Body of pancreas (tissue), 4 donors: ENCODE results near the gene SLC46A1. TPM values are rescaled to one million over a fixed set of nuclear protein-coding genes. Genes with fewer than 3 reads are reported as not detected.

Source experiments
- ATAC-seq: fragments of 150-250 bp; one replicate; pipeline ENCODE4 v1.9.1; 2016
- DNase-seq, 4 donors: peaks; one replicate each; pipeline ENCODE4 v3.0.0-alpha.2; 2019
- H3K27ac ChIP-seq, 4 donors: fragments of 200-600 bp; sonication (generic); 1 replicate in 3 of 4; 2 replicates in 1 of 4; pipeline versions ENCODE4 v1.5.1 to v1.6.1; 2016 to 2019; ENCODE audit warnings: mild to moderate bottlenecking in 1 of 4, mixed read lengths in 1 of 4, moderate library complexity in 1 of 4
- H3K27me3 ChIP-seq, 2 donors: fragments of 200-600 bp; sonication (generic); one replicate each; pipeline ENCODE4 v1.6.0; 2016; ENCODE audit warnings: mild to moderate bottlenecking in 1 of 2
- H3K36me3 ChIP-seq, 2 donors: fragments of 200-600 bp; sonication (generic); replicated peaks in 1 of 2; 2 replicates each; pipeline ENCODE4 v1.5.1; 2016; ENCODE audit warnings: low read depth in 2 of 2; ENCODE audit not compliant: insufficient read depth in 1 of 2
- H3K4me1 ChIP-seq: fragments of 200-600 bp; sonication (generic); one replicate; pipeline ENCODE4 v1.6.0; 2016
- H3K4me3 ChIP-seq, 2 donors: fragments of 200-600 bp; sonication (generic); 1 replicate in 1 of 2; 2 replicates in 1 of 2; pipeline ENCODE4 v1.5.1; 2016 to 2019
- H3K9me3 ChIP-seq, 3 donors: fragments of 200-600 bp; sonication (generic); 1 replicate in 2 of 3; 2 replicates in 1 of 3; pipeline ENCODE4 v1.5.1; 2016
- POLR2A ChIP-seq, 3 donors: fragments of 450-650 bp; IDR thresholded peaks; one replicate each; pipeline ENCODE4 v1.6.1; 2016; ENCODE audit warnings: antibody characterized with exemption in 3 of 3, mild to moderate bottlenecking in 2 of 3
- WGBS, 2 donors: methylation state at CpG; one replicate each; pipeline ENCODE4 v1.1.5; 2017; 5-methylcytosine and 5-hydroxymethylcytosine counted together
- intact Hi-C: fragments of 100-400 bp; cut with DNase I; formaldehyde crosslinking; loops from one replicate; pipeline ENCODE4 v1.15.1; 2023
- total RNA-seq, 2 donors: library from RNA; depleted of rRNA; stranded (reverse); fragments of >200 nt; gene quantifications; one replicate each; pipeline ENCODE4 v1.1.0, GENCODE V29; 2016
- TF ChIP-seq, protein P1 (sequence below), 7 experiments: fragments of 450-650 bp in 4 of 7; fragments of 200-600 bp in 3 of 7; sonication (generic) in 3 of 7; IDR thresholded peaks; one replicate each; pipeline ENCODE4 v1.5.1; 2016 to 2019; ENCODE audit warnings: antibody characterized with exemption in 7 of 7

SLC46A1 gene
- total RNA-seq, 2 donors from 2014 or later: 8.6 to 17.6 TPM

DNA sequence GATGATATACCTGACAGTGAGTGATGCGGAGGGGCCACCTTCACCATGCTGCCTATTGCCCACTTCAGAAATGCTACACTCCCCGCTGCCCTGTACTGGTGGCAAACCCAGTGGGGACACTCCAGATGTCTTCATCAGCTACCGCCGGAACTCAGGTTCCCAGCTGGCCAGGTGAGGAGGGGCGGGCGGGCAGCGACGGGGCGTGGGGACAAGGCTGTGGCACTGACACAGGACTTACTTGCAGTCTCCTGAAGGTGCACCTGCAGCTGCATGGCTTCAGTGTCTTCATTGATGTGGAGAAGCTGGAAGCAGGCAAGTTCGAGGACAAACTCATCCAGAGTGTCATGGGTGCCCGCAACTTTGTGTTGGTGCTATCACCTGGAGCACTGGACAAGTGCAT, 17.9 kb downstream of the SLC46A1 start:
- no peaks in the 10 kb centered on the region for H3K9me3 ChIP-seq
- H3K4me3 ChIP-seq: no peak overlapping the region
- 90 to 92% methylated on average over 11 of the region's 11 CpGs for WGBS, 2 donors
- H3K4me1 ChIP-seq: peaks cover 17% of the 10 kb centered on the region
- H3K36me3 ChIP-seq: peaks cover 0 to 21% of the 10 kb centered on the region in 2 donors
- no peak for ATAC-seq
- no peak for DNase-seq
- intact Hi-C loops: no loop called here
- H3K27me3 ChIP-seq: no peaks in the 10 kb centered on the region
- TF ChIP-seq, protein P1, sequence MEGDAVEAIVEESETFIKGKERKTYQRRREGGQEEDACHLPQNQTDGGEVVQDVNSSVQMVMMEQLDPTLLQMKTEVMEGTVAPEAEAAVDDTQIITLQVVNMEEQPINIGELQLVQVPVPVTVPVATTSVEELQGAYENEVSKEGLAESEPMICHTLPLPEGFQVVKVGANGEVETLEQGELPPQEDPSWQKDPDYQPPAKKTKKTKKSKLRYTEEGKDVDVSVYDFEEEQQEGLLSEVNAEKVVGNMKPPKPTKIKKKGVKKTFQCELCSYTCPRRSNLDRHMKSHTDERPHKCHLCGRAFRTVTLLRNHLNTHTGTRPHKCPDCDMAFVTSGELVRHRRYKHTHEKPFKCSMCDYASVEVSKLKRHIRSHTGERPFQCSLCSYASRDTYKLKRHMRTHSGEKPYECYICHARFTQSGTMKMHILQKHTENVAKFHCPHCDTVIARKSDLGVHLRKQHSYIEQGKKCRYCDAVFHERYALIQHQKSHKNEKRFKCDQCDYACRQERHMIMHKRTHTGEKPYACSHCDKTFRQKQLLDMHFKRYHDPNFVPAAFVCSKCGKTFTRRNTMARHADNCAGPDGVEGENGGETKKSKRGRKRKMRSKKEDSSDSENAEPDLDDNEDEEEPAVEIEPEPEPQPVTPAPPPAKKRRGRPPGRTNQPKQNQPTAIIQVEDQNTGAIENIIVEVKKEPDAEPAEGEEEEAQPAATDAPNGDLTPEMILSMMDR (IDR thresholded peaks at IDR 0.05): no peak
- TF ChIP-seq POLR2A (IDR thresholded peaks at IDR 0.05): no peak
- H3K27ac ChIP-seq: no peak overlapping the region

GRCh38 chr17:28386391-28386790, 19.6 kb downstream of the SLC46A1 start:
- ATAC-seq: no peak
- intact Hi-C loops: no loop called here

GRCh38 chr17:28385406-28385805, 20.6 kb downstream of the SLC46A1 start:
- DNase-seq: peak in 2 of 4 donors; percentile 24 to 41
- Histone ChIP-seq H3K36me3 (peaks cover 0 to 17% of the 10 kb centered on the region in 2 donors), H3K27ac (peak overlapping the region in 3 of 4 donors; percentile 74 to 85 (median 84)), H3K27me3 (no peaks in the 10 kb centered on the region), H3K4me1 (peaks cover 31% of the 10 kb centered on the region), H3K9me3 (no peaks in the 10 kb centered on the region), H3K4me3 (peak overlapping the region; percentile 50 to 51)
- 36 to 59% methylated on average over 8 of the region's 8 CpGs for WGBS, 2 donors
- no peak for ATAC-seq
- TF ChIP-seq, protein P1 (IDR thresholded peaks at IDR 0.05): no peak
- no peak for TF ChIP-seq POLR2A (IDR thresholded peaks at IDR 0.05)
- intact Hi-C loops: no loop called here

More at GRCh38 chr17:28386391-28386790, 19.6 kb downstream of the SLC46A1 start:
- Histone ChIP-seq H3K36me3 (peaks cover 0 to 20% of the 10 kb centered on the region in 2 donors), H3K27me3 (no peaks in the 10 kb centered on the region), H3K9me3 (no peaks in the 10 kb centered on the region), H3K4me1 (peaks cover 21% of the 10 kb centered on the region), H3K27ac (no peak overlapping the region), H3K4me3 (no peak overlapping the region)
- peak in 1 of 4 donors; percentile 4 for DNase-seq
- TF ChIP-seq, protein P1 (IDR thresholded peaks at IDR 0.05): no peak
- TF ChIP-seq POLR2A (IDR thresholded peaks at IDR 0.05): no peak

GRCh38 chr17:28385037-28385400, 21.0 kb downstream of the SLC46A1 start:
- DNase-seq (peak; percentile 46 to 57 (median 52)), ATAC-seq (peak; percentile 57)

More at GRCh38 chr17:28385037-28385400, 21.0 kb downstream of the SLC46A1 start:
- peak overlapping the region; percentile 50 to 51 for H3K4me3 ChIP-seq
- H3K9me3 ChIP-seq: no peaks in the 10 kb centered on the region
- H3K4me1 ChIP-seq: peaks cover 34% of the 10 kb centered on the region
- TF ChIP-seq, protein P1 (IDR thresholded peaks at IDR 0.05): no peak
- no peak for TF ChIP-seq POLR2A (IDR thresholded peaks at IDR 0.05)
- H3K36me3 ChIP-seq: peaks cover 0 to 17% of the 10 kb centered on the region in 2 donors
- 10% methylated on average over 29 of the region's 29 CpGs; no CpG with 5 or more reads in 1 of the 2 donors for WGBS, 2 donors
- peak overlapping the region; percentile 66 to 85 (median 79) for H3K27ac ChIP-seq
- intact Hi-C loops: no loop called here
- no peaks in the 10 kb centered on the region for H3K27me3 ChIP-seq
